Measurements from ENCODE around the gene BTRC.
A peak's percentile ranks its signal among the peaks of the same experiment; 100 is the strongest.

Gene BTRC

GRCh38 chr10:101487399-101487798 lies 133.4 kb downstream of the BTRC start:
- no peak for DNase-seq

- DNase-seq, result peak; percentile 28 to 51
These were observed 135.4 kb downstream of the BTRC start for GRCh38 chr10:101489355-101489754.

GRCh38 chr10:101490026-101490425 lies 136.1 kb downstream of the BTRC start:
- no peak for DNase-seq

- no peak for DNase-seq
These were observed 138.2 kb downstream of the BTRC start for GRCh38 chr10:101492205-101492604.

- no peak for DNase-seq
These were observed 138.8 kb downstream of the BTRC start for GRCh38 chr10:101492814-101493213.

- no peak for DNase-seq
These were observed 139.3 kb downstream of the BTRC start for GRCh38 chr10:101493249-101493648.

- DNase-seq, result no peak
These were observed 139.9 kb downstream of the BTRC start for GRCh38 chr10:101493782-101494281.

GRCh38 chr10:101494650-101495049 lies 140.7 kb downstream of the BTRC start:
- no peak for DNase-seq

- DNase-seq, result peak; percentile 2 to 30
These were observed 141.5 kb downstream of the BTRC start for GRCh38 chr10:101495324-101495925.

- DNase-seq, result no peak
These were observed 150.5 kb downstream of the BTRC start for GRCh38 chr10:101504438-101504837.

- no peak for DNase-seq
These were observed 153.1 kb downstream of the BTRC start for GRCh38 chr10:101506829-101507661.

GRCh38 chr10:101507828-101508227 lies 153.9 kb downstream of the BTRC start:
- DNase-seq, result no peak

- no peak for DNase-seq
These were observed 158.0 kb downstream of the BTRC start for GRCh38 chr10:101511938-101512337.

GRCh38 chr10:101512738-101513137 lies 158.8 kb downstream of the BTRC start:
- DNase-seq, result no peak

GRCh38 chr10:101513733-101514132 lies 159.8 kb downstream of the BTRC start:
- DNase-seq, result no peak

- DNase-seq, result no peak
These were observed 171.9 kb downstream of the BTRC start for GRCh38 chr10:101525848-101526247.

GRCh38 chr10:101529207-101529606 lies 175.2 kb downstream of the BTRC start:
- DNase-seq, result no peak

GRCh38 chr10:101529725-101530553 lies 176.0 kb downstream of the BTRC start:
- DNase-seq, result no peak

- no peak for DNase-seq
These were observed 182.0 kb downstream of the BTRC start for GRCh38 chr10:101535949-101536348.

- DNase-seq, result peak in 1 of 2 experiments; percentile 14
These were observed 182.8 kb downstream of the BTRC start for GRCh38 chr10:101536800-101537199.

GRCh38 chr10:101538446-101538845 lies 184.5 kb downstream of the BTRC start:
- DNase-seq, result no peak

- DNase-seq, result peak in 1 of 2 experiments; percentile 12
These were observed 191.9 kb downstream of the BTRC start for GRCh38 chr10:101545898-101546297.

- DNase-seq, result no peak
These were observed 197.0 kb downstream of the BTRC start for GRCh38 chr10:101550965-101551364.

Data from SHP77 (cell line).